GM10847 (cell line): ENCODE data around the gene TAF7.

Experiments used
- POLR2A ChIP-seq: IDR thresholded peaks from 2 replicates; pipeline ENCODE4 v1.6.1; 2011; ENCODE audit not compliant: insufficient read length; ENCODE audit errors: extremely low read depth

Gene TAF7

GRCh38 chr5:141320225-141321169, at the start of gene TAF7:
TAF7 (minus strand) TSS chr5:141320784; CDS start chr5:141320044, 740 bp downstream.
- peak; percentile 95 for TF ChIP-seq POLR2A

- no peak for TF ChIP-seq POLR2A
Measured at GRCh38 chr5:141366016-141366896, 45.7 kb upstream of the TAF7 start.

GRCh38 chr5:141363952-141364660, 43.5 kb upstream of the TAF7 start, which contains the start of gene PCDHGA5:
PCDHGA5 (plus strand) TSS chr5:141364162; CDS start chr5:141364331, 169 bp downstream.
- no peak for TF ChIP-seq POLR2A

GRCh38 chr5:141362719-141363118, 42.1 kb upstream of the TAF7 start:
- no peak for TF ChIP-seq POLR2A

GRCh38 chr5:141360685-141361084, 40.1 kb upstream of the TAF7 start:
- no peak for TF ChIP-seq POLR2A

GRCh38 chr5:141359790-141360426, 39.3 kb upstream of the TAF7 start, which contains the start of gene PCDHGB2:
PCDHGB2 (plus strand) TSS chr5:141359994; CDS start chr5:141360136, 142 bp downstream.
- no peak for TF ChIP-seq POLR2A

- no peak for TF ChIP-seq POLR2A
Measured at GRCh38 chr5:141356950-141357349, 36.4 kb upstream of the TAF7 start.

- no peak for TF ChIP-seq POLR2A
Measured at GRCh38 chr5:141356133-141356532, 35.5 kb upstream of the TAF7 start.

GRCh38 chr5:141355641-141356040, 35.1 kb upstream of the TAF7 start:
- TF ChIP-seq POLR2A: no peak

- TF ChIP-seq POLR2A: no peak
Measured at GRCh38 chr5:141354900-141355469, 34.4 kb upstream of the TAF7 start, which contains the start of gene PCDHGA4. PCDHGA4 (plus strand) TSS chr5:141355021; CDS start chr5:141355108, 87 bp downstream.

- no peak for TF ChIP-seq POLR2A
Measured at GRCh38 chr5:141351591-141351990, 31.0 kb upstream of the TAF7 start.

GRCh38 chr5:141349917-141350619, 29.5 kb upstream of the TAF7 start, which contains the start of gene PCDHGB1:
PCDHGB1 (plus strand) TSS chr5:141350099; CDS start chr5:141350261, 162 bp downstream.
- TF ChIP-seq POLR2A: no peak

GRCh38 chr5:141345327-141345726, 24.7 kb upstream of the TAF7 start:
- TF ChIP-seq POLR2A: no peak
